Body of pancreas (tissue), 4 donors: ENCODE measurements around the gene PRSS3.

Experiments used
- POLR2A ChIP-seq, 3 donors: fragments of 450-650 bp; IDR thresholded peaks; one replicate each; pipeline ENCODE4 v1.6.1; 2016; ENCODE audit warnings: antibody characterized with exemption in 3 of 3, mild to moderate bottlenecking in 2 of 3
- TF ChIP-seq, protein P1 (sequence below), 7 experiments: fragments of 450-650 bp in 4 of 7; fragments of 200-600 bp in 3 of 7; sonication (generic) in 3 of 7; IDR thresholded peaks; one replicate each; pipeline ENCODE4 v1.5.1; 2016 to 2019; ENCODE audit warnings: antibody characterized with exemption in 7 of 7

DNA sequence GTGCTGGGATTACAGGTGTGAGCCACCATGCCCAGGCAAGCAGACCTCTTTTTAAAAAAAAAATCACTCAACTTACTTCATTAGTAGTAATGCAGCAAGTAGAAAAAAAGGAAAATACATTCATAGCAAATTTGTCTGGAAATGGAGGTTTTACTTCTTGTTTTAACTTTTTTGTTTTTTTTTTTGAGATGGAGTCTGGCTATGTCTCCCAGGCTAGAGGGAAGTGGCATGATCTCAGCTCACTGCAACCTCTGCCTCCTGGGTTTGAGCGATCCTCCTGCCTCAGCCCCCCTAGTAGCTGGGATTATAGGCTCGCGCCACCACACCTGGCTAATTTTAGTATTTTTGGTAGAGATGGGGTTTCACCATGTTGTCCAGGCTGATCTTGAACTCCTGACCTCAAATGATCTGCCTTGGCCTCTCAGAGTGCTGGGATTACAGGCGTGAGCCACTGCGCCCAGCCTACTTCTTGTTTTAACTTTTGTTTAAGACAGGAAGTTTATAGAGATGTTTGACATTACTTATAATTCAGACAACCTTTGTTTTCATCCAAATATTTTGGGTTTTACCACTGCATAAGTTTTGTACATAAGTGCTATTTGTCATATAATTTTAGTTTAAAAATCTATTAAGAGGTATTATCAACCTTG, 48.1 kb downstream of the PRSS3 start:
- TF ChIP-seq, protein P1, sequence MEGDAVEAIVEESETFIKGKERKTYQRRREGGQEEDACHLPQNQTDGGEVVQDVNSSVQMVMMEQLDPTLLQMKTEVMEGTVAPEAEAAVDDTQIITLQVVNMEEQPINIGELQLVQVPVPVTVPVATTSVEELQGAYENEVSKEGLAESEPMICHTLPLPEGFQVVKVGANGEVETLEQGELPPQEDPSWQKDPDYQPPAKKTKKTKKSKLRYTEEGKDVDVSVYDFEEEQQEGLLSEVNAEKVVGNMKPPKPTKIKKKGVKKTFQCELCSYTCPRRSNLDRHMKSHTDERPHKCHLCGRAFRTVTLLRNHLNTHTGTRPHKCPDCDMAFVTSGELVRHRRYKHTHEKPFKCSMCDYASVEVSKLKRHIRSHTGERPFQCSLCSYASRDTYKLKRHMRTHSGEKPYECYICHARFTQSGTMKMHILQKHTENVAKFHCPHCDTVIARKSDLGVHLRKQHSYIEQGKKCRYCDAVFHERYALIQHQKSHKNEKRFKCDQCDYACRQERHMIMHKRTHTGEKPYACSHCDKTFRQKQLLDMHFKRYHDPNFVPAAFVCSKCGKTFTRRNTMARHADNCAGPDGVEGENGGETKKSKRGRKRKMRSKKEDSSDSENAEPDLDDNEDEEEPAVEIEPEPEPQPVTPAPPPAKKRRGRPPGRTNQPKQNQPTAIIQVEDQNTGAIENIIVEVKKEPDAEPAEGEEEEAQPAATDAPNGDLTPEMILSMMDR (IDR thresholded peaks at IDR 0.05), result no peak
- TF ChIP-seq POLR2A (IDR thresholded peaks at IDR 0.05), result no peak
